HG03469 (cell line): ENCODE data around the gene PROP1.
"Not testable (repeated sequence)": the region's sequence is repeated elsewhere in the genome, so short reads cannot be mapped to it uniquely, and the experiment has no call there.

Experiments used
- ATAC-seq: cut with Tn5 transposase; IDR thresholded peaks from one replicate; pipeline ENCODE4 v1.9.1; 2021; ENCODE audit warnings: mild to moderate bottlenecking, moderate library complexity, moderate number of reproducible peaks; ENCODE audit not compliant: unreplicated experiment

The PROP1 gene

DNA sequence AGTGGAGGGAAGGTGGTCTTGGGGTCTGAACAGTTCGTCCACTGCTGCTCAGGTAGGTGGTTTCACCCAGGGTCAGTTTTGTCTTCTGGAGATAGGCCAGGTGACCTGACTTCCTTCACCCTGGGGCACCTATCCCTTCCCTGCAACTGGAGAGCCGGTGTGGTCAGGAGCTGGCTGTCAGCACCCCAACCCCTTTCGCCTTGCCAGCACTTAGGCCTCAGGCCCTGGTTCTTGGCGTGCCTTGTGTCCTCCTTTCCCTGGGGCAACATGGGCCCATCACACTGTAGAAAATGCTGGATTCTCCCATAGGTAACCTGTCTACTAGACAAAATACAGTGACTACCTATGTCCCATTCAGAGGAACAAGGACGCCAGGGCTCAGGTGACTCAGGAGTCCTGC is 13.1 kb downstream of the PROP1 start:
- ATAC-seq, result no peak

DNA sequence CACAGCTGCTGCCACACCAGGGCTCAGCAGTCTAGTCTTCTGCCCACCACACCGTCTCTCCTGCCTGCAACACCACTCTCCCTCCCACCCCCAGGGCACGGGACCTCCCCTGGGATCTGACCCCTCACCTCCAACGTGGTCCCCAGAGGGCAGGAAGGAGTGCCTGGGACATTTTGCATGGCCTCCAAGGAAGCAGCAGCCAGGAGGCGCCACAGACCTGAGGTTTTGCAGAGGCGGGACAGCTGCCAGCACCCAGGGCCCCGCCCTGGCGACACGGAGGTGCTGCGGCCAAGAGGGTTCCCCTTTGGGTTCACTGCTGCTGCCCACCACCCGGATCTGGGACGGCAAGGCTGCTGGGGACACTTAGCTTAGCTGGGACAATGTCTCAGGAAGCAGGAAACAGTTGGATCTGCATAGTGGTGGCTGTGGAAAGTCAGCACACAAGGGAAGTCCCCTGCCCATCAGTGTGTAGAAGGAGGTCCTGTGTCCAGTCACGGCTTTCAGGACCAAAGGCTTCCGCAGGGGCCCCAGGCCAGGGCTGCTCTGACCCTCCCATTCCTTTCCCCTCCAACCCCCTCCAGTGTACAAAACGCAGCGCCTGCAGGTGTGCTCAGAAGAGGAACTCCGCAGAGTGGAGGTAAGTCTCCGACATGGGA is 13.8 kb downstream of the PROP1 start:
- ATAC-seq, result no peak

DNA sequence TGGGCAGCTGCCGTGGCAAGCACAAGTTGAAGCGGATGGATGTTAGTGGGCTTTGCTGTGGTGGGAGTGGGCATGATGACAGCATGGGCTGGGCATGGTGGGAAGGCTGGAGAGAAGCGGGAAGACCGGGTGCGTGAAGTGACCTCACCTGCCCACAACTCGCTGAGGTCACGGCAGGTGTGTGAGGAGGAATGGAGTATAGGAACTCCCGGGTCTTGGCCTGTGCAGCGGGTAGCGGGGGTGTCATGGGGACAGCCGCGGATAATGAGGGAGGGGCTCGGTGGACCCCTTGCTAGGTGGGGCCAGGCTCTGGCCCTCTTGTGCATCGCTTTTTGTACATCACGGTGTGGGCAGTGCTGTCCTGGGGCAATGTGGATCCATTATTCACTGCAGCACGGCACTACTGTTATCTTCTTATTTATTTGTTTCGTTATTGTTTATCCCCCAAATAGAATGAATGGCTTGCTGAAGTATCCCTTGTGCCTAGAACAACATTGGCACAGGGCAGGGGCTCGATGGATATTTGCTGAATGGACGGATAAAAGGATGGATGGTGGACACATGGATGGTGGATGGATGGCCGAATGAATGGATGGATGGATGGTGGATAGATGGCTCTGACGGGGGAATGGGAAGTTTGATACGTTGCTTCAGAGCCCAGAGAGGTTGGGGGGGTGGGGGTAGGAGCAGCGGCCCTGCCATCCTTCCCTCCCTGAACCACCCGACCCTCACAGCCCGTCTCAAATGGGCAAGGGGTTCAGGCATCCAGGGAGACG is 14.6 kb downstream of the PROP1 start:
- ATAC-seq, result no peak

DNA sequence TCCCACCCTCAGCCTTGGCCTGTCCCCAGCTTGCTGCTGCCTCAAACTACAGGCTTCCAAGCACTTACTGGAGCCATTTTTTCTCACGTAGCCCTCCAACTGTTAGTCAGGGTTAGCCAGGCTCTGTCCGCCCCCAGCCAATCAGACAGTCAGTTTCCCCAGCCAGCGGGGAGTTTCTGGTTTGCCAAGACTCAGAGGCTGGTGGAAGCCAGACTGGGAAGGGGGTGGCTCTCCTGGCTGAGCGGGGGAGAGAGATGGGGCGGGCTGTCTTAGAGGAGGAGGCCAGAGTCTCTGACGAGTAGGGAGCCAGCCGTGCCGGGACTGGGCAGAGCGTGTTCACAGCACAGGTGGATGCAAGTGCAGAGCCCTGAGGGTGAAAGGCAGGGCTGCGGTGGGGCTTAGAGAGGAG is 15.3 kb downstream of the PROP1 start:
- ATAC-seq, result no peak

DNA sequence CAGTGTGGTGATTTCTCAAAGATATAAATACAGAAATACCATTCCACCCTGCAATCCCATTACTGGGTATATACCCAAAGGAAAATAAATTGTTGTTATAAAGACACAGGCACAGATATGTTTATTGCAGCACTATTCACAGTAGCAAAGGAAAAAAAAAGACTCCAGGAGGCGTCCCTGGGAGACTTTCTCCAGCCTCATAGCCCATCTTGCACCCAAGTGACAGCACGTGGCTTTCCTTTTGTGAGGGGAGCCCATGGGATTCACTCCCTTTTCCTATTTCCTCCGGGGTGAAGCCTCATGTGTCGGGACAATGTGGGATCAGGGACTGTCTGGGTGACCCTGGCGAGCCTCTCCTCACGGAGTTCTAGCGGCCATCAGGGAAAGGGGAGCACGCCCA is 18.4 kb downstream of the PROP1 start:
- not testable (repeated sequence) for ATAC-seq

DNA sequence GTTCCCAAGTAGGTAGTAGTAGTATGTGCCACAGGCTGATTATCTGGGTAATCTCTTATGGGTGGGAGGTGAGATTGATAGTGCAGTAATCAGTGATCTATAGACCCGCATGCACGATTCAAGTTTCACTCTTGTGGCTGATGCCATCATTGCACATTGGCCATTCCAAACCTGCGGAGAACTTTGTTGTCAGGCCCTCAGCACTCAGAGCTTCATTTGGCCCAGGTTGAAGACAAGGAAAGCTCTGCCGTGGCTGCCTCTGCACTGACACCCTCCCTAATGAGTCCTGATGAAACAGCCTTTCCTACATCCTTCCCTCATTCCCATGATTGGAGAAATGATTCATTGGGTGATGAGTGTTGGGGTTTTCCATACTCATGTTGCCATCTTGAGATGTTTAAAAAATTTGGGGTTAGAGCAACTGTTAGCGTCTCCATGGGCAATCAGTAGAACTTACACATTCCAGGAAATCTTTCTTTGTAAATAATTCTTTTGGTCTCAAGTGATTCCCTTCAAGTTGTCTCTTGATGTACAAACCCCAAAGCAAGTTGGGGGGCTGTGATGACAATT is 22.9 kb downstream of the PROP1 start:
- no peak for ATAC-seq

DNA sequence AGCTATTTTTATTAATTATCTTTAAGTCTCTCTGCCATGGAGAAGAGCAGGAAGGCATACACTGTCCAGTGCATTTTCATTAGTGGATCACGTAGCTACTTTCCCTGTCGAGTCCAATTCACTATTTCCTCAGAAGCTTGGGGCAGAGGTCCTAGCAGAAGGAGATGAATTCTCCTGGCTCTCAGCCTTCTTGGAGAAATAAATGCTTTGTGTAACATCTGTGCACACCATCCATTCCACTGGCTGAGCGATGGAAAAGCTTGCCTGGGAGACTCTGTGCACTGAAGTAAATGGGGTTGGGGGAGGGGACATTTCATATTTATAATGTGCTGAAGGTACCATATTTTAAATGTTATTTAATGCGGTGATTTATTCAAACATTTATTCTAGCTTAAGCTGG is 23.4 kb downstream of the PROP1 start:
- no peak for ATAC-seq

DNA sequence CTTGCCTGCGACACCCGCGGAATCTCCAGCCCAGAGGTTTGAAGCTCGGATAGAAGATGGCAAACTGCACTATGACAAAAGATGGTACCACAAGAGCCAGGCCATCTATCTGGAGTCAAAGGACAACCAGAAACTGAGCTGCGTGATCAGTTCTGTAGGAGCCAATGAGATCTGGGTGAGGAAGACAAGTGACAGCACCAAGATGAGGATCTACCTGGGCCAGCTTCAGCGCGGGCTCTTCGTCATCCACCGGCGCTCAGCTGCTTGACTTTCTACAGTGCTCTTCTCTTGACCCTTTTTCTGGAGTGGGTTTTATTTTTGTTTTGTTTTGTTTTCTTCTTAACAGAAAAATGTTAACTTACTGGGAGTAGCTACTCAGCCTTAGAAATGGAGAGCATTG is 24.0 kb downstream of the PROP1 start:
- not testable (repeated sequence) for ATAC-seq

DNA sequence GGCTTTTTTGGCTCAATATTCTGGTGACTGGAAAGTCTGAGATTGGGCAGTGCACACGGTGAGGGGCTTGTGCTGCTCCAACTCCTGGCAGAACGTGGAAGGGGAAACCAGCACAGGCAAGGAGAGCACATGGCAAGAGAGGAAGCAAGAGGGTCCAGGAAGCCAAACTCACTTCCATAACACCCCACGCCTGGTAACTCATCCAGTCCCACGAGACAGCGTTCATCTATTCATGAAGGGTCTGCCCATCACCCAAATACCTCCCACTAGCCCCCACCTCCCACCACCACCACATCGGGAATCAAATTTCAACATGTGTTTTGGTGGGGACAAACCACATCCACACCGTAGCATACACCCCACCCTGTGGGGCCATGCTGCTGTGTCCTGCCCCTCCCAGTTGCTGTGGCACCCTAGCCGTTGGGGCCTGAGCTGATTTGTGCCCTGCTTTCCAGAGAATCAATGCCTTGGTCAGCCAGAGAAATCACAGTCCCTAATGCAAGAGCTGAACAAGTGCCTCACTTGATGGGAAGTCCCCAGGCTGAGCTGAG is 27.3 kb downstream of the PROP1 start:
- no peak for ATAC-seq

DNA sequence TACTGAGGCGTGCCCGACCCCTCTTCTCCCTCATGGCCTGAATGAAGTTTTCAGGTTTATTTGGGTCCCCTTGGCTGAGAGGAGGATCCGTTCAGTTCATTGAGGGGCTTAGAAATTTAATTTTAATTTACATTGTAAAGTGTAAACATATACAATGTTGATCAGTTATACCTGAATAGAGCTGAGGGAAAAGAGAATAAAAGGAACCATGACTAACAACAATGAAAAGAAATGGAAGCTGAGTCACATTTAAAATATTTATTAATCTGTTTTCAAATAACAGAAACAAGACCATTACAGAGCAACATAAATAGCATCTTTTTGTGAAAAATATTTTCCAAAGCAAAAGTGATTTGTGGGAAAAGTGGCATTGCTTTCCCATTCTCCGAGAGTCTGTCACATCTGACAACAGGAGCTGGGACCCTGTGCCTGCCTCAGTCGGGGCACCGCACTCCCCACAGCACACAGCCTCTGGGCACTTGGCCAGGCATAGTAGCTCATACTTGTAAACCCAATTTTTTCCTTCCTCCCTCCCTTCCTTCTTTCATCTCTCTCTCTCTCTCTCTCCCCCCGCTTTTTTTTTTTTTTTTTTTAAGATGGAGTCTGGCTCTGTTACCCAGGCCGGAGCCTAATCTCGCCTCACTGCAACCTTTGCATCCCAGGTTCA is 28.7 kb downstream of the PROP1 start:
- ATAC-seq, result no peak

DNA sequence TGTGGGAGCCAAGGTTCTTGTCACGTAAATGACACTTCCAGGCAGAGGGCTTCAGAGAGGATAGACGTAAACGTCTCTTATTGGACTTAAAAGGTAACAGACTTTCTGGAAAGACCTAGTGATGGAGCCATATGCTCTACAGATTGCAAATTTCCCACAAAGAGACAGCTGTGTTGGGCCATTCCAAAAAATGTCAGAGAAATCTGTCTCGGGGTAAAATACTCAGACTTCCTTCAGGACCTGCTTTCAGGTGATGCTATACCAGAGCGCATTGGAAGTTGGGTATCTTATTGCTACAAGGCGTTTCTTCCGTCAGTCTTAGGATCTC is 29.2 kb downstream of the PROP1 start:
- no peak for ATAC-seq

DNA sequence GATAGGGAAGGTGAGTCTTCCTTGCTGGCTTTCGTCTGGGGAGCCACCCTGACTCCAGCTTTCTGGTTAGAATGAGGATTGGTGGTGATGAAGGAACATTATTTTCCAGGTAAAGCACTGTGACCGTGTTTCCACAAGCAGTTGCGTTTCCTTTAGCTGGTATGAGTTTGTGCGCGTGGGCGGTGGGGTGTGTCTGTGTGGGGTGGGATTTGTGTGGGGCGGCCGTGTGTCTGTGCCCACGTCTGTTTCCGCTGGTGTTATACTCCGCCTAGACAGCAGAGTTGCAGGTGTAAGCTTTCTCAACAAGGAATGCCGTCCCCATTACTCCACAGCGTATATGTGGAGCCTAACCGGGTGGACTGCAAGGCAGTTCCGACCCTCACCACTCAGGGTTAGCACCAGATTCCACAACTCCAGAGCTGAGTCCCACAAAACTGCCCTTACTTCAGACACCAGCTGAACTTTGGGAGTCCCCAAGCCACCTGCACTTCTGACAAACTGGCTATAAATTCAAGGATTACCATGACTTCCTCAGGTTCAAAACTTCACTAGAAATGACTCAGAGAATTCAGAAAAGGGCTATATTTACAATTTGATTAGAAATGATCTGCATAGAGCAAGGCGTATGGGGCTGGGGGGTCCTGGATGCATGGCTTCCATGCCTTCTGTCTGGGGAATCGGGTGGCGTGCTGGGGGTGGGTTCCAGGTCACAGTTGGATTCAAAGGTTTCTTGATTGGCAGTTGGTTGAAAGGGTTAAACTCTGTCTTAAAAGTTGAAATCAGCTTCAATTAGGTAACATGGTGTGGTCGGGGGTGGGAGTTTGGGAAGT is 29.8 kb downstream of the PROP1 start:
- no peak for ATAC-seq

DNA sequence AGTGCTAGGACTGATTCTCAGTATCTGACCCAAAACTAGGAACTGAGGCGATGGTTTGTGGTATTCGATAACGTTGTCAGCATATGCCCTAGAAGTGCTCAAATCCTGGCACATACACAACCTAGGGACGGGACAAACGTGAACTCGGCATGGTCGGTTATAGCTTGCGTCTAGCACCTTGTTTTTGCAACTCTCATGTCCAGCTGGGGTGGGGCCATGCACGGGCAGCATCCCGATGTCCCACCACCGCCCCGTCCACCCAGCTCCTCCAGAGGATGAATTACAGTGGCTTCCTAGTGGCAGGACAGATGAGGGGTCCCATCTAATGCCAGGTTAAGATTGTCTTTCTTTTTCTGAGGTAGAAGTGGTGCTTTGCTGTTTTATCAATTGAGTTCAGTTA is 31.6 kb downstream of the PROP1 start:
- ATAC-seq, result no peak

DNA sequence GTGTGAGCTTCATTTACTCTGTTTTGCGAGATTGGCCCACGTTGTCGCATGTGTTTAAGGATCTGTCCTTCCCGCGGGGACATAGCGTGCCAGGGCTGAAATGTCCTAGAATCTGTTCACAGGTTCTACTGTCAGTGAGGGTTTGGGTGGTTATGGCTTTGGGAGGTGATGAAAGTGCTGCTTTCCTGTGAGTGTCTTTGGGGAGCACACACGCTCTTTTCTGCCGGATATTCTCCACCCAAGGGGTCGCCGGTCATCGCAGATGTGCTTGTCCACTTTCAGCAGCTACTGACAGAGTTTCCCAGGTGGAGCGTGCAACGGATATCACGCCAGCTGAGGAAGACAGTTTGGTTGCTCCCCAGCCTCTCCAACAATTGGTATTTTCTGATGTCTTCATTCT is 32.1 kb downstream of the PROP1 start:
- ATAC-seq, result no peak

DNA sequence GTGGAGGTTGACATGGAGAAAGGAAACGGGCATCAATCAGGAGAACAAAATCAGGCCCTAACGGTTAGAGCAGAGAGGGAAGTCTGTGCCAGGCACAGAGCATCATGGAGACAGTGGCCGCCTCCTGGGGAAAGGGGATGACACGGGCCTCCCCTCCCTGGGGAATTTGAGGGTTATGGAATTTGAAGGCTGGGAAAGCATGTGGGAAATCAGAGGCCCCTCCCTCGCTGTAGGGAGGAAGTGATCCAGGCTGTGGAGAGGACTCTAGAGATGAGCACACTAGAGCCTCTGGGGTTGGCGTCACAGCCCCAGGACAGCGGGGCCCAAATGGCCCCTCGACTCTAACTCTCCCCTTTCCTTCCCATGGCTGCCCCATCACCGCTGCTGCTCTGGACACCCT is 36.7 kb downstream of the PROP1 start:
- no peak for ATAC-seq

DNA sequence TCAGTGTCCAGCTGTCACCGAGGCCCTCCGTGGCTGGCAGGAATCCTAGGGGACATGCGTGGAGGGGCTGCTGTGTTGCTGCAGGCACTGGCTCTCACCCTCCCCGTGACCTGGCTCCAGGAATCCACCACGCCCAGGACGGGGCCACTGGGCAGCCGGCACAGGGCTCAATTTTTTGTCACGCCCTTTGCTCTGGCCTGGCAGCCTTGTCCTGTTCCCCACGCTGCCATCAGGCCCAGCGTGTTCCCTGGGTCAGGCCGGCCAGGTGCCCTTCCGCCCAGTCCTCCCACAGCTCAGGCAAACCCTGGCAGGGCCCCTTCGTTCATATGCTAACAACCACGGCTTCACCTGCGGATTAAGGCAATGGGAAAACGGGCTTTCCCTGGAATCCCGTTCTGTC is 37.3 kb downstream of the PROP1 start:
- no peak for ATAC-seq

DNA sequence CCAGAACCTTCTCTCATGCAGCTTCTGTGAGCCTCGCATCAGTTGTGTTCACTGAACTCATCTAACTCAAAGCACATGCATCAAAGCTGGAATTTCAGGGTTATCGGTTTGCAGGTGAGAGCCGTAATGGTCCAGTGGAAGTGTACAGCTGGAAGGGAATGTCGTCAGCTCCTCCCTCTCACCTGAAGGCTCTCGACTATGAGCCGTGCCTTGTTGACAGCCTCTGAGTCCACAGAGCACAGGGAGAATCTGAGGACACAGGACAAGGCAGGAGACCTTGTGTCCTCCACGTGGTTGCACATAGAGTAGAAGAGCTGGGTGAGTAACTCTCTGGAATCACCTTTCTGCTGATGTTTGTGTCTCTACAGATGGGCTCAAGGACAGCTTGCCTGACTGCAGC is 38.8 kb downstream of the PROP1 start:
- ATAC-seq, result no peak

DNA sequence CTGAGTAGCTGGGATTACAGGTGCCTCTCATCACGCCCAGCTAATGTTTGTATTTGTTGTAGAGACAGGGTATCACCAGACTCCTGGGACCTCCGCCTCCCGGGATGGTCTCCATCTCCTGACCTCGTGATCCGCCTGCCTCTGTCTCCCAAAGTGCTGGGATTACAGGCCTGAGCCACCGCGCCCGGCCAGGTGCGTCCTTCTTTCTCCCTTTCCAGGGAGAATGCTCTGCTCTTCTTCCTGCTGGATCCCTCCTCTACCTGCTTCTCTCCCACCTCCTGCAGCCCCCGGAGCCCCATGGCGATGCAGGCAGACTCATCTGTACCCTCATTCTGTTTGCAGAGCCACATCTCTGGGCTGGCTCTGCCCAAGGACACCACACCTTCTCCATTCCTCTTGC is 42.9 kb downstream of the PROP1 start:
- ATAC-seq, result not testable (repeated sequence)

DNA sequence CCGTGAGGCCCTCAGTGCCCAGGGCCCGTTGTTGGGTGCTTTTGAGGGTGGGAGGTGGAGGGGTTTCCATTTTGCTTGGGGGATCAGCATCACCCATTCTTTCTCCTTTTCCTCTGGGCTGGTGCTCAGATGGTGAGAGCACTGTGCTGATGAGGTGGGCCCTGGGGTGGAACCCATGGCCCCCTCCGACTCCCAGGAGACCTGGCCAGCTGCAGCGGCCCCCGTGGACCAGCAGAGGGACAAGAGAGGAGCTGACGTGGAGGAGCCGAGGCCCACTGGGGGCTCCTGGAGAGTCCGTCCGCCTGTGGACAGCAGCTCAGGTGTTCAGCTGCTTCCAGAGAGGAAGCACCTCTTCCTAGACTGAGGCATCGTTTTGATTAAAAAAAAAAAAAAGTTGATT is 46.4 kb downstream of the PROP1 start:
- ATAC-seq, result not testable (repeated sequence)

DNA sequence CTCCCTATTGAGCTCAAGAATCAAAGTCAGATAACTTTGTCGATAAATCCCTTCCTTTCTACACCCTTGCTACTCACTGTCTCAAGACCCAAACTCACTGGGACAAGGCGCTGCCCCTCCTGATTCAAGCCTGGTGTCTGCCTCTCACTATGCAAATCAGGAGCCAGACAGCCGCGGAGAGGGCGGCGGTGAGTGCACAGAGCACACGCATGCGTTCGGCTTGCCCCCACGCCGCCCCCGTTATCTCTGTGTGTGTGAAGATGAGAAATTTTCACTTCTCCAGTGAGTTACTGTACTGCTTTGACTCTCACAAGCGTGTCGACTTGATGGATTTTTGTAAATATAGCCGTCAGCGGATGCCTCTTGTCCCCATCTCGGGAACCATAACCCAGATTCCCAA is 47.0 kb downstream of the PROP1 start:
- ATAC-seq, result peak; percentile 73

DNA sequence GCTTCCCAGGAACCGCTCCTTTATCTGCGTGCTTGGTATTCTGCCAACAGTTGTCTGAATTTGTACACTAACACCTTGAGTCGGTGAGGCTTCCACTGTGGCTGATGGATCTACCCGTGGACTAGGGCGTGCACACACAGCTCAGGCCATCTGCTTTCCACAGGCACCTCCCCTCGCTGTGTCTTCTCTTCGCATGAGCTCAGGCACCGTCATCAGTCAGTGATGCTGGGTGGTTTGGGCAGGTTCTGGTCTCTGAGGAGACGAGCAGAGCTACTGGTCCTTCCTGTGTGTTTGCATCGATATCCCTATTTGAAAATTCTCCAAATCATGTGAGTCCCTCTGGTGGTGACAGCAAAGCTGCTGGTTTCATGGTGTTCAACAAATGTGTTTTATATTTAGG is 48.1 kb downstream of the PROP1 start:
- not testable (repeated sequence) for ATAC-seq
